HCT116 (cell line): ENCODE measurements around the gene CUX1. TPM values are rescaled to one million over a fixed set of nuclear protein-coding genes. Genes with fewer than 3 reads are reported as not detected.

ENCODE experiments used
- ATAC-seq: fragments of 200-7000 bp; cut with Tn5 transposase; 2 replicates; pipeline ENCODE4 v1.9.1; 2020; ENCODE audit warnings: mild to moderate bottlenecking, moderate library complexity
- BruUV-seq: library from RNA; stranded (reverse); fragments of 400-500 nt; replicated peaks from 2 replicates; lab custom pipeline; 2021; lab: Mats Ljungman, UMichigan
- CTCF ChIA-PET: fragments of 300-600 bp; sonication (Branson Sonifier 250); formaldehyde crosslinking; loops from one replicate; lab custom pipeline; 2021; ENCODE audit warnings: antibody characterized with exemption; lab: Charles Lee
- POLR2A ChIA-PET: fragments of 300-600, 350-600 bp; sonication (Branson Sonifier 250); formaldehyde crosslinking; loops from one replicate; lab custom pipeline; 2021; ENCODE audit warnings: antibody characterized with exemption; lab: Charles Lee
- RAD21 ChIA-PET, 2 experiments: fragments of 300-600 bp; sonication (Branson Sonifier 250); formaldehyde crosslinking; loops; one replicate each; lab custom pipeline; 2023; ENCODE audit warnings: low total read pairs in 2 of 2; ENCODE audit not compliant: uncharacterized antibody in 2 of 2, unreplicated experiment in 2 of 2, low non-redundant PET in 1 of 2; lab: Charles Lee
- DNase-seq: peaks from one replicate; pipeline ENCODE4 v3.0.0-alpha.2; 2010; ENCODE audit warnings: low read depth, low spot score
- H2AFZ ChIP-seq: fragments of 200-600 bp; shearing (Covaris generic), sonication (generic); 2 replicates; pipeline ENCODE4 v1.6.1; 2017; ENCODE audit warnings: low read depth, mixed run types, mixed read lengths, antibody characterized with exemption, low read length; ENCODE audit not compliant: poor library complexity, severe bottlenecking
- H3K27ac ChIP-seq: 2 replicates; pipeline ENCODE4 v1.5.1; 2012; ENCODE audit warnings: low read depth, low read length
- H3K27me3 ChIP-seq: fragments of 200-600 bp; sonication (generic); 2 replicates; pipeline ENCODE4 v1.6.1; 2016; ENCODE audit warnings: mixed run types, low read length, mixed read lengths; ENCODE audit not compliant: insufficient read depth
- H3K36me3 ChIP-seq, 2 experiments: fragments of 200-500 bp in 1 of 2; fragments of 200-600 bp in 1 of 2; sonication (Bioruptor generic) in 1 of 2; sonication (generic) in 1 of 2; 2 replicates each; pipeline versions ENCODE4 v1.5.1 to v1.6.1; 2014 to 2016; ENCODE audit warnings: low read length in 2 of 2, inconsistent platforms in 1 of 2, mixed read lengths in 1 of 2, mixed run types in 1 of 2; ENCODE audit not compliant: insufficient read depth in 2 of 2, control insufficient read depth in 1 of 2
- H3K4me1 ChIP-seq, 2 experiments: fragments of 200-600 bp in 1 of 2; sonication (generic) in 1 of 2; 2 replicates each; pipeline versions ENCODE4 v1.5.1 to v1.6.1; 2012 to 2017; ENCODE audit warnings: low read length in 2 of 2, inconsistent platforms in 1 of 2, mild to moderate bottlenecking in 1 of 2, mixed read lengths in 1 of 2, mixed run types in 1 of 2, moderate library complexity in 1 of 2; ENCODE audit not compliant: insufficient read depth in 2 of 2, control insufficient read depth in 1 of 2
- H3K4me2 ChIP-seq: fragments of 200-600 bp; sonication (generic); 2 replicates; pipeline ENCODE4 v1.6.1; 2017; ENCODE audit warnings: mixed run types, low read length, mixed read lengths
- H3K4me3 ChIP-seq, 2 experiments: fragments of 200-600 bp in 1 of 2; sonication (generic) in 1 of 2; replicated peaks in 1 of 2; 2 replicates each; pipeline ENCODE4 v1.5.1; 2011 to 2016; ENCODE audit warnings: low read length in 2 of 2, control low read depth in 1 of 2, low read depth in 1 of 2, mild to moderate bottlenecking in 1 of 2, mixed read lengths in 1 of 2, mixed run types in 1 of 2
- H3K79me2 ChIP-seq: fragments of 200-600 bp; sonication (generic); 2 replicates; pipeline ENCODE4 v1.6.1; 2017; ENCODE audit warnings: mild to moderate bottlenecking, mixed run types, low read length, moderate library complexity, mixed read lengths; ENCODE audit not compliant: insufficient read depth
- H3K9ac ChIP-seq: fragments of 200-600 bp; sonication (generic); 2 replicates; pipeline ENCODE4 v1.6.1; 2016; ENCODE audit warnings: low read length, mixed read lengths
- H3K9me2 ChIP-seq: fragments of 200-600 bp; sonication (generic), shearing (Covaris generic); 2 replicates; pipeline ENCODE4 v1.6.1; 2017; ENCODE audit warnings: mixed run types, mild to moderate bottlenecking, moderate library complexity; ENCODE audit not compliant: insufficient read depth
- H3K9me3 ChIP-seq, 2 experiments: fragments of 200-500 bp in 1 of 2; fragments of 200-600 bp in 1 of 2; sonication (Bioruptor generic) in 1 of 2; sonication (generic) in 1 of 2; 2 replicates each; pipeline ENCODE4 v1.6.1; 2014 to 2017; ENCODE audit warnings: low read length in 2 of 2, mixed read lengths in 2 of 2, inconsistent platforms in 1 of 2, low read depth in 1 of 2, mild to moderate bottlenecking in 1 of 2, mixed run types in 1 of 2, moderate library complexity in 1 of 2; ENCODE audit not compliant: control insufficient read depth in 1 of 2, insufficient read depth in 1 of 2
- H4K20me1 ChIP-seq: fragments of 200-600 bp; sonication (generic), shearing (Covaris generic); 2 replicates; pipeline ENCODE4 v1.6.1; 2017; ENCODE audit warnings: mixed run types, mild to moderate bottlenecking, moderate library complexity; ENCODE audit not compliant: insufficient read depth
- CBX3 ChIP-seq: IDR thresholded peaks from 2 replicates; pipeline ENCODE4 v1.6.1; 2012; ENCODE audit warnings: low read depth
- ELF1 ChIP-seq: IDR thresholded peaks from 2 replicates; pipeline ENCODE4 v1.6.1; 2012; ENCODE audit warnings: low read depth, borderline replicate concordance
- POLR2AphosphoS5 ChIP-seq: IDR thresholded peaks from 2 replicates; pipeline ENCODE4 v1.6.1; 2011; ENCODE audit warnings: mild to moderate bottlenecking, low read depth, low read length, moderate library complexity
- TCF7L2 ChIP-seq: IDR thresholded peaks from 2 replicates; pipeline ENCODE4 v1.7.0; 2011; ENCODE audit warnings: borderline replicate concordance, inconsistent platforms; ENCODE audit not compliant: insufficient read depth, insufficient read length; ENCODE audit errors: extremely low read depth
- ZFX ChIP-seq: fragments of 450-650 bp; IDR thresholded peaks from 2 replicates; pipeline ENCODE4 v1.6.1; 2017
- intact Hi-C: fragments of 100-400 bp; cut with micrococcal nuclease; formaldehyde crosslinking; loops from 2 replicates; pipeline ENCODE4 v1.10.0; 2022
- total RNA-seq: library from RNA; stranded (reverse); gene quantifications from one replicate; pipeline ENCODE4 v1.2.1, GENCODE V29; 2021; ENCODE audit not compliant: unreplicated experiment

The CUX1 gene
- total RNA-seq, 1 experiment from 2014 or later: 68.9 TPM

- no peak overlapping the region for H3K27ac ChIP-seq
- ChIA-PET POLR2A (no interaction called here), CTCF (no interaction called here), RAD21 (no interaction called here)
- TF ChIP-seq POLR2AphosphoS5 (no peak), ZFX (no peak), ELF1 (no peak), TCF7L2 (no peak), CBX3 (no peak)
- no peaks in the 10 kb centered on the region for H3K79me2 ChIP-seq
- H3K36me3 ChIP-seq: no peaks in the 10 kb centered on the region
- H3K9ac ChIP-seq: no peak overlapping the region
- H3K9me3 ChIP-seq: no peaks in the 10 kb centered on the region
- intact Hi-C loops: no loop called here
- DNase-seq (no peak), ATAC-seq (no peak)
- H4K20me1 ChIP-seq: no peaks in the 10 kb centered on the region
- H3K4me2 ChIP-seq: no peak overlapping the region
- no peaks in the 10 kb centered on the region for H3K27me3 ChIP-seq
- no TSS peak for BruUV-seq
- H3K4me3 ChIP-seq: no peak overlapping the region
- no peaks in the 10 kb centered on the region for H3K9me2 ChIP-seq
- H3K4me1 ChIP-seq: no peaks in the 10 kb centered on the region
- H2AFZ ChIP-seq: no peak overlapping the region
Observed at GRCh38 chr7:102214477-102215072, 397.1 kb downstream of the CUX1 start.

GRCh38 chr7:102215256-102215655 lies 397.8 kb downstream of the CUX1 start:
- DNase-seq (no peak), ATAC-seq (no peak)
- H3K27me3 ChIP-seq: no peaks in the 10 kb centered on the region
- no peaks in the 10 kb centered on the region for H3K9me2 ChIP-seq
- H4K20me1 ChIP-seq: no peaks in the 10 kb centered on the region
- no peak overlapping the region for H3K27ac ChIP-seq
- no peaks in the 10 kb centered on the region for H3K9me3 ChIP-seq
- H3K4me2 ChIP-seq: no peak overlapping the region
- H3K36me3 ChIP-seq: no peaks in the 10 kb centered on the region
- H3K79me2 ChIP-seq: no peaks in the 10 kb centered on the region
- no peak overlapping the region for H3K4me3 ChIP-seq
- no TSS peak for BruUV-seq
- TF ChIP-seq ZFX (no peak), POLR2AphosphoS5 (no peak)
- TF ChIP-seq, all 23 proteins: peak for 0
- RAD21 ChIA-PET: no interaction called here
- POLR2A ChIA-PET: no interaction called here
- CTCF ChIA-PET: no interaction called here
- intact Hi-C loops: no loop called here
- Histone ChIP-seq H2AFZ (no peak overlapping the region), H3K4me1 (no peaks in the 10 kb centered on the region), H3K9ac (no peak overlapping the region)
